GM19324 (cell line): Measurements from ENCODE around the gene EHHADH.

Experiments
- ATAC-seq: cut with Tn5 transposase; IDR thresholded peaks from one replicate; pipeline ENCODE4 v1.9.1; 2021; ENCODE audit warnings: mild to moderate bottlenecking, moderate library complexity; ENCODE audit not compliant: unreplicated experiment, low FRiP score

The EHHADH gene

GRCh38 chr3:185199671-185200070 lies 54.2 kb downstream of the EHHADH start:
- no peak for ATAC-seq

DNA sequence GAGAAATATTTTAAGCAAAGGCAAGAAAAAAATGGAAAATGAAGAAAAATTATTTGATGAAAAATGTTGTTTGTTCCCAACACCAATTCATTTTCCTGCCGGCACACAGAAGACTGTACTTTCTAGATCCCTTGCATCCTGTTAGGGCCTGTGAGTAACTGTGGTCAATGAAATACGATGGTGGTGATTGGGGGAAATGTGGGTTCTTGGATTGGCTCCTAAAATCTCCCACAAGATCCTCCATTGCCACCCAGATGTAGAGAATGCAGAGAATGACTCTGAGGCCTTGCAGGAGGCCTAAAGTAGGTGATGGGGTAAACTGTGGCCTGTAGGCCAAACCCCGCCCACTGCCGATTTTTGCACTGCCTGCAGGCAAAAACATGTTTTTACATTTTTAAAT lies 54.6 kb downstream of the EHHADH start:
- ATAC-seq = no peak

DNA sequence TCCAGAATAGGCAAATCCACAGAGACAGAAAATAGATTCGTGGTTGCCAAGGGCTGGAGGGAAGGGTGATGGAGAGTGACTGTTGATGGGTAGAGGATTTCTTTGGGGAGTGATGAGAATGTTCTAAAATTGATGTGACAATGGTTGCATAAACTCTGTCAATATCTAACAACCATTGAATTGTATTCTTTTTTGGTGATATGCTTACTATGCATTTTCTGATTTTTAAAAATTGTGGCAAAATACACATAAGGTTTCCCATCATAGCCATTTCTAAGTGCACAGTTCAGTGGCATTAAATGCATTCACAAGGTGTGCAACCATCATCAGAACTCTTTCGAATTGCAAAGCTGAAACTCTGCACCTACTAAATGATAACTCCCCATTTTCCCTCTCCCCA lies 56.8 kb downstream of the EHHADH start:
- ATAC-seq = no peak

GRCh38 chr3:185195652-185196051 lies 58.2 kb downstream of the EHHADH start:
- ATAC-seq = no peak

DNA sequence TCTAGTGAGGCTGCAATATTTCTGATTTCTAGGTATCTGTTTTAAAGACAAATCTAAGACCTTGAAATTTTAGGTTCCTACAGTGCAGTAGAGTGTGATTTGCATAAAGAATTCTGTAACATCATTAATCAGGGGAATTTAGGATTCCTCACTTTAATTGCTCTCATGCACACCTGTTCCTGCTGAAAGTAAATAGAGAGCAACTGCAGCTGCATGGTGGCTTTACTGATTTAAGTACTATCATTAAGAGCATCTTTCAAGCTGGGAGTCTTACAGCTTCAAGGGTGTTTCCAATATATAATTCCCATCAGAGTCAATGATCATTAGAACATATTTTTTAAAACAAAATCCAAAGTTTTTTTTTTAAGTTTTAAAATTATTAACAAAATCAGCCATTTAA lies 65.0 kb downstream of the EHHADH start:
- ATAC-seq = no peak

GRCh38 chr3:185187391-185187790 lies 66.5 kb downstream of the EHHADH start:
- ATAC-seq = no peak

- no peak for ATAC-seq
Observed at GRCh38 chr3:185176750-185177359, 77.0 kb downstream of the EHHADH start.

GRCh38 chr3:185175370-185175987 lies 78.4 kb downstream of the EHHADH start:
- ATAC-seq = no peak

DNA sequence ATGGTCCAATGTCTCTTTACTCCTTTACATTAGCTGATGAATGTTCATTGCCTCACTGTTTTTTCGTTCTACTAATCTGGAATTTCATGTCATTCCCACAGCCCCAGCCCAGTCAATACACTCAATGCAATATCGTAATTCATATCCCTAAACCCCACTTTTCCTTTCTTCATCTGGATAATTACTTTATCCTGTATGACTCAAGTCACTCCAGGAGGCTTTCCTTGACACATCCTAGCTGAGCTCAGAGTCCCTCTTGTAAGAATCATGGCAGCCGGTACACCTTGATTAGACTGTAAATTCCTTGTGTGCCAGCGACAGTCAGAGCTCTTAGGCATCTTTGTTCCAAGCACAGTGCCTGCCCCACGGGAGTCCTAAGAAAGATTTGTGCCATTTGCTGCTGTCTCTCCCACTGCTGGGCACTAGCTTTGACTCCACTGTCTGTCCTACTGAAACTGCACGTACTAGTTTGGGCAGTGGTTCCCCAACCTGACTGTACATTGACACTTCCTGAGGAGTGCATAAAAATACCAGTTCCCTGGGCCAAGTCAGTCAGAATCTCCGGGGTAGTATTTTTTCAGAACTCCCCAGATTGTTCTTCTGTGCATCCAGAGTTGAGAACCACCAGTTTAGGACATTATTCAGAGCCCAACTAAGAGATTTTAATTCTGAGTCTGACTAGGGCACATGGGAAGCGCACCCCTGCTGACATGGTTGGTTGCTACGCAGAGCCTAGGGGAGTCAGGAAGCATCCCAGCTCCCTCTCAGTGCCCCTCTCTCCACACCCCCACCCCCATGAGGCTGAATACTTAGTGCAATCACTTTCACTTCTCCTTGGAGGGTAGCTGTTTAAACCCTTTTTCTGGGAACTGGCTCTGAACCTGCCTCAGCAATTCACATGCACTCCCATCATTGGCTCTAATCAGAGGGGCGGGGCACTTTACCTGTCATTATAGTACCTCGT lies 81.5 kb downstream of the EHHADH start:
- no peak for ATAC-seq

- ATAC-seq = no peak
Observed at GRCh38 chr3:185164428-185165217, 89.2 kb downstream of the EHHADH start.

DNA sequence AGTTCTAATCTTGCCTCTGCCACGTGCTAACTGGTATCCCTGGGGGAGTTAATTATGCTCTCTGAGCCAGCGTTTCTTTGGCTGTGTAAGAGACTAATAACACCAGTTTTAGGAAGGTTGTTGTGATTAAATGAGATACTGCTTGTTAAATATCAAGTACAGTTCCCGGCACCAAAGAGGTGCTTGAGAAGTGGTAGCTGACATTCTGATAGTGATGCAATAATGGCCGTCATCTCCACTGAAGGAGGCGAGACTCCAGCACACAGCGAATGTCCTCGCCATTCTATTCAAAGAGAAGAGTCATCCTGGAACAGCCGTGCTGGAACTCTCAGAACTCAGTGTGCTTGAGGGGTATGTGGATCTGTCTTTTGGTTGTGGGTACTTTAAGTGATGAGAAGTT lies 91.2 kb downstream of the EHHADH start:
- no peak for ATAC-seq

- ATAC-seq = no peak
Observed at GRCh38 chr3:185161761-185162160, 92.1 kb downstream of the EHHADH start.

DNA sequence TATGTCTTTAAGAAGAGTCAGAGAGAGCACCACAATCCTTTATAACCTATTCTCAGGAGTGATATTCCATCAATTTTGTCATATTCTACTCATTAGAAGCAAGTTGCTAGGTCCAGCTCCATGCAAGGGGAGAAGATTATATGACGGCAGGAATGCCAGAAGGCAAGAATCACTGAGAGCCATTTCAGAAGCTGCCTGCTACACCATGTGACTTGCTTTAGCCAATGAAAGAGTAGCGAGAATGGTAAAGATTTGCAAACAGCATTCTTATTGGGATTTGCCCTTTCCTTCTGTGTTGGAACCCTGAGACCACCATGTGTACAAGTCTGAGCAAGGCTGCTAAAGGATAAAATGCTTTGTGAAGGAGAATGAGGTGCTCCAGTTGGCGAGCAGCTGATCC lies 96.5 kb downstream of the EHHADH start:
- ATAC-seq = no peak

GRCh38 chr3:185155678-185156077 lies 98.2 kb downstream of the EHHADH start:
- no peak for ATAC-seq

DNA sequence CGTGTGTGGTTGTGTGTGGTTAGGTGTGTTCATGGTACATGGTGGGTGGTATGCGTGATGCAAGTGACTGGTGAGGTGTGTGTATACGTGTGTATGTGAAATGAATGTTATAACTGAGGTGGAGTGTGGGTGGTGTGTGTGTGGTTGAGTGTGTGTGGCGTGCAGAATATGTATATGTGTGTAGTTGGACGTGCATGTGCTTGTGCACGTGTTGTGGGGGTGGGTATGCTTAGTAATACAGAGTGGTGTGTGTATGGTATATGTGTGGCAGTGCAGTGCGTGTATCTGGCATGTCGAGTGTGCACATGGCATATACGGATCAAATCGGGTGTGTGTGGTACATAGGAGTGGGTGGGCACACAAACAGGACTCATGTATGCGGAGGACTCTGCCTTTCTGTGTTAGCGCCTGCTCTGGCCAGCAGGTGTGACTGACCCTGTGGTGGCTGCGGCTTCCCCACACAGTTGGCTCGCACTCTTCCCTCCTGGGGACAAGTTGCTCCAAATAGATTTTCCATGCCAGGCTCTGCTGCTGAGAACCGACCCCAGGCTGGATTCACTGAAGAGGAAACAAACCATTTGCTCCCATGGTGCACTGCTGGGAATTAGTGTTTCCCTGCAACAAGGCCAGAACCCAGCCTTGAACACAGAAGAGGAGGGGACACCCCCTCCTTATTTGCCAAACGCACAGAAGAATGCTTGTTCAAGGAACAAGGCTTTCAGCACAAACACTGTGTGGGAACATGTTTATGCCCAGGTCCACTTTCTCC lies 99.8 kb downstream of the EHHADH start:
- no peak for ATAC-seq

- ATAC-seq = no peak
Observed at GRCh38 chr3:185153171-185153771, 100.6 kb downstream of the EHHADH start.

DNA sequence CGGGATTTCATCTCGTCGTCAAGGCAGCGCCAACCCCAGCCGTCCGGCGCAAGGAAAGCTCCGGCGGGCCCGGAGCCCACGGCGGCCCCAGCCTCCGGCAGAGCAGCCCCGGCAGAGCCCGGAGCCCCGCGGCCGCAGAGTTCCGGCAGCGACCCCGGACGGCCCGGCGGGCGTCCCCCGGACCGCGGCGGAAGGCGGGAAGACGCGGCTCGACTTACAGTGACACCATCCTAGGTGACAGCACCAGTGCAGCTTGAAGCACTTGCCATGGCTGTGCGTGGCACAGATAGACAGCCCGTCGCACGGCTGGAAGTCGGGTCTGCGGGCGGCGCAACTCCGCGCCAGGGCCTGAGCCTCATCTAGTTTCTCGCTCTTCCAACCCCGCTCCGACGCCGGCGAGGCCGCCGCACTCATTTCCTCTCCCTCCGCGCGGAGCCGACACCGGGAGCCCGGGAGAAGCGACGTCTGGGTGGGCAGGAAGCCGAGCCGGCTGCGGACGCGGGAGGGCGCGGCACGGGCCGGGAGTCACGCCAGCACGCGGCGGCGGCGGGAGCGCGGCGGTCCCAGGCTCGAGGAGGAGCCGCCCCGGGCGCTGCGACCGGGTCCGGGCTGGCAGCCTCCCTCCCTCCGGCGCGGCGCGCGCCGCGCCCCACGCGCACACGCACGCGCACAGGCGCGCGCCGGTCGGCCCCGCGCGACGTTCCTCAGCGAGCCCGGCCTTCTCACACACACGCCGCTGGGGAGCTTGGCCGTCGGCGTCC lies 101.3 kb downstream of the EHHADH start, which contains the start of gene C3orf70:
C3orf70 (minus strand) TSS at position 651 of the 761 bp plus-strand sequence; CDS start at position 414, 237 bp downstream.
- ATAC-seq = no peak

- ATAC-seq = no peak
Observed at GRCh38 chr3:185151964-185152409, 101.9 kb downstream of the EHHADH start.
